Caco-2 (cell line): Measurements from ENCODE around the gene PRXL2B. TPM values are rescaled to one million over a fixed set of nuclear protein-coding genes. Genes with fewer than 3 reads are reported as not detected.

Experiments
- BruUV-seq: library from RNA; stranded (reverse); fragments of 400-500 nt; replicated peaks from 2 replicates; lab custom pipeline; 2021; lab: Mats Ljungman, UMichigan
- CTCF ChIA-PET: fragments of 300-600 bp; sonication (Branson Sonifier 250); formaldehyde crosslinking; loops from one replicate; lab custom pipeline; 2022; ENCODE audit warnings: antibody characterized with exemption; lab: Charles Lee
- POLR2A ChIA-PET: fragments of 300-600 bp; sonication (Branson Sonifier 250); formaldehyde crosslinking; loops from one replicate; lab custom pipeline; 2022; ENCODE audit warnings: antibody characterized with exemption; lab: Charles Lee
- DNase-seq, 2 experiments: peaks; one replicate each; pipeline versions ENCODE4 v3.0.0 to v3.0.0-alpha.2; 2020 to 2022
- H3K27me3 ChIP-seq: replicated peaks from 2 replicates; pipeline ENCODE4 v1.6.0; 2011; ENCODE audit warnings: low read length; ENCODE audit not compliant: control insufficient read depth, insufficient read depth
- H3K36me3 ChIP-seq: 2 replicates; pipeline ENCODE4 v1.5.1; 2011; ENCODE audit warnings: low read length; ENCODE audit not compliant: control insufficient read depth, insufficient read depth
- H3K4me1 ChIP-seq: fragments of 250-450 bp; sonication (Bioruptor Pico); 2 replicates; pipeline ENCODE4 v1.5.1; 2020; ENCODE audit warnings: mild to moderate bottlenecking
- H3K4me3 ChIP-seq: 2 replicates; pipeline ENCODE4 v1.5.1; 2011; ENCODE audit warnings: low read depth, mild to moderate bottlenecking, control low read depth, low read length
- H3K9me3 ChIP-seq: fragments of 250-450 bp; sonication (Bioruptor Pico); 2 replicates; pipeline ENCODE4 v1.5.1; 2020; ENCODE audit warnings: mild to moderate bottlenecking, moderate library complexity
- H3K27ac Mint-ChIP-seq: one replicate; pipeline ENCODE4 v1.8.0; 2022; ENCODE audit warnings: mixed read lengths; ENCODE audit not compliant: unreplicated experiment
- H3K27me3 Mint-ChIP-seq: one replicate; pipeline ENCODE4 v1.8.0; 2022; ENCODE audit warnings: mixed read lengths; ENCODE audit not compliant: insufficient read depth, unreplicated experiment
- H3K36me3 Mint-ChIP-seq: one replicate; pipeline ENCODE4 v1.8.0; 2022; ENCODE audit warnings: mild to moderate bottlenecking, mixed read lengths; ENCODE audit not compliant: insufficient read depth, unreplicated experiment
- H3K4me1 Mint-ChIP-seq: one replicate; pipeline ENCODE4 v1.8.0; 2022; ENCODE audit warnings: low read depth, mixed read lengths; ENCODE audit not compliant: unreplicated experiment
- H3K4me3 Mint-ChIP-seq: one replicate; pipeline ENCODE4 v1.8.0; 2022; ENCODE audit warnings: mild to moderate bottlenecking, moderate library complexity, mixed read lengths; ENCODE audit not compliant: unreplicated experiment
- H3K9me3 Mint-ChIP-seq: one replicate; pipeline ENCODE4 v1.8.0; 2022; ENCODE audit warnings: mixed read lengths; ENCODE audit not compliant: unreplicated experiment
- intact Hi-C: fragments of 100-400 bp; cut with micrococcal nuclease; formaldehyde crosslinking; loops from one replicate; pipeline ENCODE4 v1.10.0; 2022; ENCODE audit not compliant: unreplicated experiment
- total RNA-seq: library from RNA; stranded (reverse); gene quantifications from 2 replicates; pipeline ENCODE4 v1.2.3, GENCODE V29; 2022
- TF ChIP-seq, protein P1 (sequence below), 2 experiments: fragments of 200-600 bp in 1 of 2; IDR thresholded peaks; 1 replicate in 1 of 2; 2 replicates in 1 of 2; pipeline versions ENCODE4 v1.5.1 to v1.8.0; 2011 to 2022; ENCODE audit warnings: antibody characterized with exemption in 1 of 2, control low read depth in 1 of 2, inconsistent platforms in 1 of 2, low read depth in 1 of 2, low read length in 1 of 2, mild to moderate bottlenecking in 1 of 2, moderate library complexity in 1 of 2; ENCODE audit not compliant: insufficient read depth in 1 of 2, severe bottlenecking in 1 of 2, unreplicated experiment in 1 of 2

The PRXL2B gene
- total RNA-seq, 1 experiment from 2014 or later = 16.2 TPM

DNA sequence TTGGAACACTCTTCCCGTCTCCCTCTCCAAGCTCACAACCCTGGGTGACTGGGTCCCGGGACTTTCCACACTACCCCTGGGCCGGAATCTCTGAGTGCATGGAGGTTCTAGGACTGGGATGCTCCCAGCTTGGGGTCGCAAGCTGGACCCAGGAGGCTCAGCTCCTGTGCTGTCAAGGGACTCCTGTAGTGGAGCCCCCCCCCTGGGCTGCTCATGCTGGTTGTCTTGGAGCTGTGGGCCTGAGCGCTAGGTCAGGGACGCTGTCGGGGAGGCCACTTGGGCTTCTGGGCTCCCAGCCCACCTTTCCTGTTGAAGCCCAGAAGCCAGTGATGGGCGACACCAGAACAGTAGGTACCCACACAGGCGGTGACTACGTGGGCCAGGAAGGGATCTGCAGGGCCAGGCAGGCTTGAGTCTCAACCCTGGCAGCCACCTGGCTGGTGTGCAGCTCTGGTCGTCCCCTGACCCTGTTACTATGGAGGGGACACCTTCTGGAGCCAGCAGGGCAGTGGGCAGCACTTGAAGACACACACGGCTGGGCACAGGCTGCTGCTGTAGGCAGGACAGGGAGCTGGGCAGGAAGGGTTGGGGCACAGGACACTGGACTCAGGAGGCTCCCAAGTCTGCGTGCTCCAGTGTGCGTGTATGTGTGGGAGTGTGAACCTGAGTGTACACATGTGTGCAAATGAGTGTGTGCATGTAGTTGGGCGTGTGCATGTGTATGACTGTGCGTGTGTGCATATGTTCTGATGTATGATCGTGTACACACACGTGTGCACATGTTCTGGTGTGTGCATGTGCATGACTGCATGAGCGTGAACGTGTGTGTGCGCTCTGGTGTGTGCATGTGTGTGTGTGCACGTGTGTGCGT lies 43.3 kb downstream of the PRXL2B start:
- Mint-ChIP-seq H3K4me1 (no peaks in the 10 kb centered on the region), H3K4me3 (no peak overlapping the region), H3K9me3 (no peaks in the 10 kb centered on the region), H3K27me3 (peaks cover 10% of the 10 kb centered on the region), H3K36me3 (peaks cover 5% of the 10 kb centered on the region), H3K27ac (no peak overlapping the region)
- Histone ChIP-seq H3K9me3 (no peaks in the 10 kb centered on the region), H3K4me1 (no peaks in the 10 kb centered on the region), H3K4me3 (no peak overlapping the region), H3K36me3 (no peaks in the 10 kb centered on the region), H3K27me3 (no peaks in the 10 kb centered on the region)
- intact Hi-C loops = no loop called here
- no TSS peak for BruUV-seq
- ChIA-PET POLR2A (no interaction called here), CTCF (no interaction called here)
- DNase-seq = no peak
- TF ChIP-seq, protein P1, sequence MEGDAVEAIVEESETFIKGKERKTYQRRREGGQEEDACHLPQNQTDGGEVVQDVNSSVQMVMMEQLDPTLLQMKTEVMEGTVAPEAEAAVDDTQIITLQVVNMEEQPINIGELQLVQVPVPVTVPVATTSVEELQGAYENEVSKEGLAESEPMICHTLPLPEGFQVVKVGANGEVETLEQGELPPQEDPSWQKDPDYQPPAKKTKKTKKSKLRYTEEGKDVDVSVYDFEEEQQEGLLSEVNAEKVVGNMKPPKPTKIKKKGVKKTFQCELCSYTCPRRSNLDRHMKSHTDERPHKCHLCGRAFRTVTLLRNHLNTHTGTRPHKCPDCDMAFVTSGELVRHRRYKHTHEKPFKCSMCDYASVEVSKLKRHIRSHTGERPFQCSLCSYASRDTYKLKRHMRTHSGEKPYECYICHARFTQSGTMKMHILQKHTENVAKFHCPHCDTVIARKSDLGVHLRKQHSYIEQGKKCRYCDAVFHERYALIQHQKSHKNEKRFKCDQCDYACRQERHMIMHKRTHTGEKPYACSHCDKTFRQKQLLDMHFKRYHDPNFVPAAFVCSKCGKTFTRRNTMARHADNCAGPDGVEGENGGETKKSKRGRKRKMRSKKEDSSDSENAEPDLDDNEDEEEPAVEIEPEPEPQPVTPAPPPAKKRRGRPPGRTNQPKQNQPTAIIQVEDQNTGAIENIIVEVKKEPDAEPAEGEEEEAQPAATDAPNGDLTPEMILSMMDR (IDR thresholded peaks at IDR 0.05; ENCODE audit: insufficient read depth in 1 of 2, low read depth in 1 of 2, low read length in 1 of 2, severe bottlenecking in 1 of 2, unreplicated experiment in 1 of 2) = no peak

DNA sequence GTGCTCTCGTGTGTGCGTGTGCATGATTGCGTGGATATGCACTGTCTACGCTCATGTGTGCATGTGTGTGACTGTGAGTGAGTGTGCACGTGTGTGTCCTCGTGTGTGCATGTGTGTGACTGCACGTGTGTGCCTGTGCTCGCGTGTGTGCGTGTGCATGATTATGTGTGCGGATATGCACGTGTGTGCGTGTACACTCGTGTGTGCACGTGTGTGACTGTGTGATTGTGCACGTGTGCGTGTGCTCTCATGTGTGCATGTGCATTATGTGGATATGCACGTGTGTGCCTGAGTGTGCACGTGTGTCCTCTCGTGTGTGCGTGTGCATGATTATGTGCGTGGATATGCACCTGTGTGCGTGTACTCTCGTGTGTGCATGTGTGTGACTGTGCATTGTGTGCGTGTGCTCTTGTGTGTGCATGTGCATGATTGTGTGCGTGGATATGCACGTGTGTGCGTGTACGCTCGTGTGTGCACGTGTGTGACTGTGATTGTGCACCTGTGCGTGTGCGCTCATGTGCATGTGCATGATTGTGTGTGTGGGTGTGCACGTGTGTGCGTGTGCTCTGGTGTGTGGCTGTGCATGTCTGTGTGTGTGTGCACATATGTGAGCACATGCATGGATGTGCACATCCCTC lies 44.0 kb downstream of the PRXL2B start:
- no peak for DNase-seq
- ChIA-PET CTCF (no interaction called here), POLR2A (no interaction called here)
- Mint-ChIP-seq H3K27ac (no peak overlapping the region), H3K4me3 (no peak overlapping the region), H3K4me1 (no peaks in the 10 kb centered on the region), H3K27me3 (peaks cover 10% of the 10 kb centered on the region), H3K9me3 (no peaks in the 10 kb centered on the region), H3K36me3 (peaks cover 5% of the 10 kb centered on the region)
- TF ChIP-seq, protein P1 (IDR thresholded peaks at IDR 0.05; ENCODE audit: insufficient read depth in 1 of 2, low read depth in 1 of 2, low read length in 1 of 2, severe bottlenecking in 1 of 2, unreplicated experiment in 1 of 2) = no peak
- no peaks in the 10 kb centered on the region for H3K27me3 ChIP-seq
- H3K36me3 ChIP-seq = no peaks in the 10 kb centered on the region
- H3K4me3 ChIP-seq = no peak overlapping the region
- H3K4me1 ChIP-seq = no peaks in the 10 kb centered on the region
- no TSS peak for BruUV-seq
- intact Hi-C loops = no loop called here
- no peaks in the 10 kb centered on the region for H3K9me3 ChIP-seq

DNA sequence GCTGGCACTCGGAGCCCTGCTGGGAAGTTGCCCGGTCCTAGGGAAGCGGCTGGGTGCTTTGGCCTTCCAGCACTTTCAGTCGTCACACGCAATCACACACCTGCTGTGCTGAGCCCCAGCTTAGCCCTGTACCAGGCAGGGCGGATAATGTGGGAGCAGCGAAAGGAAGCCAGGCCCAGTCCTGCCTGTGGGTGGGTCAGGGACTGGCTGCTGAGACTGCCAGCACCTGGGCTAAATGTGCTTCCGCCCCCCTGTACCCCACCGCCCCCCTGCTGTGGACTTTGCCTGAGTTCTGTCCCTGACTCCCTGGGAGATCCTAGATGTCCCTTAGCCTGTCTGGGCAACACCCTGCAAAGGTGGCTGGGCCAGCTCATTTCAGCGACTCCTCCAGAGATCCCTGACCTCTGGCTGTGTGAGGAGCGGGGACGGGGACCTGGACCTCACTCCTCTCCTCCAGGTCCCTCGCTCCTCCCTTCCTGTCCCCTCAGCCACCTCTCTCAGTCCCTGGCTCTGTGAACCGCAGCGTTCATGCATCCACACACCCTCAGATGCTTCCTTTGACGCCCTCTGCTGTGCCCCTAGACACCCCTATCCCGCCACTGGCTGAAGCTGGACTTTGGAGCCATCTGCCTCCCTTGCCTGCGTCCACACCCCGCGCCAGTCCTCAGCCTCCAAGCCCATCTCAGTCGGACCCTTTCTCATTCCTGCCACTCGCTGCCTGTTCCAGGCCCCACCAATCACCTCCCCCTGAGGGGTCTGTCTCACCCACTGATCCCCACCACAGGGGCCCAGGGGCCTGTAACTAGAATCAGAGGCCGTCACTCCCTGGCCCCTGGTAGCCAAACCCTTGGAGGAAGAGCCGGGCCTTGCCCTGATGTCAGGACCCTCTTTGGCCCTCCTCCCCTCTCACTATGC lies 44.8 kb downstream of the PRXL2B start:
- ChIA-PET CTCF (no interaction called here), POLR2A (no interaction called here)
- intact Hi-C loops = no loop called here
- TF ChIP-seq, protein P1 (IDR thresholded peaks at IDR 0.05; ENCODE audit: insufficient read depth in 1 of 2, low read depth in 1 of 2, low read length in 1 of 2, severe bottlenecking in 1 of 2, unreplicated experiment in 1 of 2) = no peak
- no peaks in the 10 kb centered on the region for H3K4me1 Mint-ChIP-seq
- peaks cover 5% of the 10 kb centered on the region for H3K36me3 Mint-ChIP-seq
- peaks cover 4% of the 10 kb centered on the region for H3K27me3 Mint-ChIP-seq
- peaks cover under 1% of the 10 kb centered on the region; the same call in 1 of the 2 replicates for H3K9me3 ChIP-seq
- BruUV-seq = no TSS peak
- peak overlapping the region; percentile 45 for H3K4me3 Mint-ChIP-seq
- peak in 1 of 2 experiments; percentile 52 for DNase-seq
- no peaks in the 10 kb centered on the region for H3K9me3 Mint-ChIP-seq
- H3K4me1 ChIP-seq = no peaks in the 10 kb centered on the region
- no peaks in the 10 kb centered on the region for H3K27me3 ChIP-seq
- H3K27ac Mint-ChIP-seq = no peak overlapping the region
- no peaks in the 10 kb centered on the region for H3K36me3 ChIP-seq
- H3K4me3 ChIP-seq = no peak overlapping the region
